ENCODE measurements around the gene LTA.

- TF ChIP-seq CTCF (IDR thresholded peaks at IDR 0.05) = no peak
- no peak for TF ChIP-seq POLR2AphosphoS5 (IDR thresholded peaks at IDR 0.05; ENCODE audit: low read depth, low read length)
- no peak for TF ChIP-seq TCF7L2 (IDR thresholded peaks at IDR 0.05; ENCODE audit: low read depth, low read length)
Measured at GRCh38 chr6:31574106-31575061, 2.3 kb downstream of the LTA start.

Measured in Panc1 (cell line).